H1 (cell line): ENCODE results near the gene RPSA. TPM values are rescaled to one million over a fixed set of nuclear protein-coding genes. Genes with fewer than 3 reads are reported as not detected.

Experiments used
- CTCF ChIA-PET: fragments of 300-600 bp; sonication (Branson Sonifier 250); formaldehyde crosslinking; loops from one replicate; lab custom pipeline; 2021; ENCODE audit not compliant: partially characterized antibody; lab: Charles Lee
- POLR2A ChIA-PET: fragments of 300-600 bp; sonication (Branson Sonifier 250); formaldehyde crosslinking; loops from one replicate; lab custom pipeline; 2021; ENCODE audit warnings: inconsistent platforms; ENCODE audit not compliant: partially characterized antibody; lab: Charles Lee
- DNase-seq, 2 experiments: peaks; one replicate each; pipeline versions ENCODE4 v3.0.0 to v3.0.0-alpha.2; 2010 to 2022; ENCODE audit warnings: low spot score in 2 of 2, low read depth in 1 of 2, mixed read lengths in 1 of 2
- FAIRE-seq: peaks from 2 replicates; lab custom pipeline; 2011; peaks lifted over from hg19 to GRCh38; lab: Jason Lieb, UNC
- H2AFZ ChIP-seq: 2 replicates; pipeline ENCODE4 v1.8.1; 2012; ENCODE audit warnings: low read length, inconsistent platforms
- H2AK5ac ChIP-seq: 2 replicates; pipeline ENCODE4 v1.6.1; 2013; ENCODE audit warnings: low read depth, low read length
- H2BK120ac ChIP-seq: replicated peaks from 2 replicates; pipeline ENCODE3; 2013; ENCODE audit warnings: low read depth, low read length, inconsistent platforms
- H2BK12ac ChIP-seq: 2 replicates; pipeline ENCODE4 v1.6.1; 2013; ENCODE audit warnings: low read depth, low read length
- H2BK15ac ChIP-seq: 2 replicates; pipeline ENCODE4 v1.6.1; 2013; ENCODE audit warnings: low read length
- H2BK20ac ChIP-seq: 2 replicates; pipeline ENCODE4 v1.6.1; 2013; ENCODE audit warnings: low read length
- H2BK5ac ChIP-seq: 2 replicates; pipeline ENCODE4 v1.6.1; 2013; ENCODE audit warnings: low read depth, low read length
- H3K14ac ChIP-seq: 2 replicates; pipeline ENCODE4 v1.6.1; 2013; ENCODE audit warnings: inconsistent platforms; ENCODE audit not compliant: insufficient read length
- H3K18ac ChIP-seq: 2 replicates; pipeline ENCODE4 v1.6.1; 2013; ENCODE audit warnings: low read length; ENCODE audit errors: extremely low read depth
- H3K23ac ChIP-seq: 2 replicates; pipeline ENCODE4 v1.6.1; 2013; ENCODE audit warnings: inconsistent platforms; ENCODE audit not compliant: insufficient read length
- H3K23me2 ChIP-seq: 2 replicates; pipeline ENCODE4 v1.6.1; 2013; ENCODE audit warnings: low read depth, low read length
- H3K27ac ChIP-seq: 2 replicates; pipeline ENCODE4 v1.6.1; 2011; ENCODE audit warnings: low read depth, low read length, inconsistent platforms
- H3K27me3 ChIP-seq, 4 experiments: replicated peaks in 1 of 4; 1 replicate in 1 of 4; 2 replicates in 3 of 4; pipeline versions ENCODE4 v1.6.1 to v1.8.1; 2011 to 2013; ENCODE audit warnings: low read length in 3 of 4, mild to moderate bottlenecking in 3 of 4, inconsistent platforms in 2 of 4, mixed read lengths in 2 of 4, moderate library complexity in 1 of 4; ENCODE audit not compliant: control insufficient read depth in 3 of 4, insufficient read depth in 3 of 4; ENCODE audit errors: extremely low read depth in 1 of 4
- H3K36me3 ChIP-seq, 4 experiments: 2 replicates each; pipeline versions ENCODE4 v1.6.1 to v1.8.1; 2011 to 2013; ENCODE audit warnings: mild to moderate bottlenecking in 4 of 4, low read length in 3 of 4, moderate library complexity in 2 of 4, control low read depth in 1 of 4, inconsistent platforms in 1 of 4; ENCODE audit not compliant: insufficient read depth in 4 of 4, control insufficient read depth in 2 of 4
- H3K4ac ChIP-seq: replicated peaks from 2 replicates; pipeline ENCODE3; 2013; ENCODE audit warnings: low read length, low read depth, mixed read lengths, inconsistent platforms; ENCODE audit not compliant: insufficient read length
- H3K4me1 ChIP-seq, 4 experiments: replicated peaks in 1 of 4; 1 replicate in 1 of 4; 2 replicates in 3 of 4; pipeline versions ENCODE4 v1.6.1 to v1.8.1; 2011 to 2013; ENCODE audit warnings: low read length in 3 of 4, inconsistent platforms in 2 of 4, mixed read lengths in 1 of 4; ENCODE audit not compliant: insufficient read depth in 4 of 4, control insufficient read depth in 3 of 4
- H3K4me2 ChIP-seq, 2 experiments: 2 replicates each; pipeline versions ENCODE4 v1.6.1 to v1.8.1; 2011 to 2013; ENCODE audit warnings: low read depth in 2 of 2, low read length in 2 of 2, control low read depth in 1 of 2, inconsistent platforms in 1 of 2, mild to moderate bottlenecking in 1 of 2; ENCODE audit not compliant: insufficient read depth in 1 of 2
- H3K4me3 ChIP-seq, 4 experiments: fragments of 200-600, 300-600 bp in 1 of 4; sonication (generic), shearing (Covaris generic), sonication (Bioruptor Twin) in 1 of 4; 2 replicates each; pipeline versions ENCODE4 v1.5.1 to v1.8.1; 2011 to 2016; ENCODE audit warnings: low read length in 4 of 4, low read depth in 3 of 4, control low read depth in 2 of 4, inconsistent platforms in 2 of 4, mild to moderate bottlenecking in 2 of 4, mixed read lengths in 1 of 4, moderate library complexity in 1 of 4; ENCODE audit not compliant: insufficient read depth in 2 of 4; ENCODE audit errors: extremely low read depth in 1 of 4
- H3K56ac ChIP-seq: replicated peaks from 2 replicates; pipeline ENCODE3; 2013; ENCODE audit warnings: low read depth, mild to moderate bottlenecking, mixed read lengths, low read length, inconsistent platforms; ENCODE audit not compliant: insufficient read length
- H3K79me1 ChIP-seq: 2 replicates; pipeline ENCODE4 v1.6.1; 2013; ENCODE audit warnings: low read depth, low read length, control low read depth
- H3K79me2 ChIP-seq, 2 experiments: 2 replicates each; pipeline versions ENCODE4 v1.6.1 to v1.8.1; 2012 to 2013; ENCODE audit warnings: low read length in 2 of 2, mild to moderate bottlenecking in 2 of 2, inconsistent platforms in 1 of 2; ENCODE audit not compliant: insufficient read depth in 2 of 2, control insufficient read depth in 1 of 2
- H3K9ac ChIP-seq, 4 experiments: replicated peaks in 1 of 4; 1 replicate in 1 of 4; 2 replicates in 3 of 4; pipeline versions ENCODE4 v1.6.1 to v1.8.1; 2011 to 2013; ENCODE audit warnings: low read depth in 3 of 4, low read length in 3 of 4, control low read depth in 2 of 4, mild to moderate bottlenecking in 2 of 4, moderate library complexity in 2 of 4, inconsistent platforms in 1 of 4; ENCODE audit errors: extremely low read depth in 1 of 4
- H3K9me3 ChIP-seq, 2 experiments: 2 replicates each; pipeline versions ENCODE4 v1.6.1 to v1.8.1; 2012 to 2013; ENCODE audit warnings: mild to moderate bottlenecking in 2 of 2, moderate library complexity in 2 of 2, control low read depth in 1 of 2, inconsistent platforms in 1 of 2, low read depth in 1 of 2, low read length in 1 of 2, mixed read lengths in 1 of 2; ENCODE audit not compliant: insufficient read depth in 2 of 2
- H4K20me1 ChIP-seq, 2 experiments: replicated peaks in 1 of 2; 2 replicates each; pipeline versions ENCODE3 to v1.8.1; 2011 to 2013; ENCODE audit warnings: inconsistent platforms in 2 of 2, low read length in 2 of 2, mild to moderate bottlenecking in 1 of 2; ENCODE audit not compliant: insufficient read depth in 2 of 2, control insufficient read depth in 1 of 2
- H4K5ac ChIP-seq: 2 replicates; pipeline ENCODE4 v1.6.1; 2013; ENCODE audit warnings: low read length, low read depth, mixed read lengths, inconsistent platforms; ENCODE audit not compliant: insufficient read length
- H4K8ac ChIP-seq: 2 replicates; pipeline ENCODE4 v1.8.0; 2013; ENCODE audit warnings: mild to moderate bottlenecking, moderate library complexity, low read length, inconsistent platforms; ENCODE audit not compliant: insufficient read depth; ENCODE audit errors: extremely low read depth
- H4K91ac ChIP-seq: replicated peaks from 2 replicates; pipeline ENCODE3; 2013; ENCODE audit warnings: low read length, mixed read lengths, inconsistent platforms; ENCODE audit not compliant: insufficient read length
- ATF3 ChIP-seq: IDR thresholded peaks from 2 replicates; pipeline ENCODE4 v1.6.1; 2011; ENCODE audit warnings: low read depth, mild to moderate bottlenecking, low read length; ENCODE audit not compliant: insufficient read depth
- EGR1 ChIP-seq: IDR thresholded peaks from 2 replicates; pipeline ENCODE4 v1.6.1; 2011; ENCODE audit warnings: low read depth, low read length, borderline replicate concordance
- GTF2F1 ChIP-seq: IDR thresholded peaks from 2 replicates; pipeline ENCODE4 v1.6.1; 2012; ENCODE audit warnings: low read depth, low read length, improper control_type of control experiment, borderline replicate concordance
- HDAC2 ChIP-seq, 2 experiments: fragments of 300-600 bp in 1 of 2; sonication (generic) in 1 of 2; IDR thresholded peaks; 2 replicates each; pipeline ENCODE4 v1.6.1; 2011 to 2012; ENCODE audit warnings: low read depth in 2 of 2, low read length in 2 of 2, mild to moderate bottlenecking in 2 of 2, moderate library complexity in 2 of 2, borderline replicate concordance in 1 of 2, inconsistent platforms in 1 of 2
- JUND ChIP-seq: IDR thresholded peaks from 2 replicates; pipeline ENCODE4 v1.6.1; 2011; ENCODE audit warnings: mild to moderate bottlenecking, improper control_type of control experiment, low read length
- NRF1 ChIP-seq: IDR thresholded peaks from 2 replicates; pipeline ENCODE4 v1.6.1; 2011; ENCODE audit warnings: mild to moderate bottlenecking, low read depth, low read length, improper control_type of control experiment
- SP1 ChIP-seq: IDR thresholded peaks from 2 replicates; pipeline ENCODE4 v1.6.1; 2011; ENCODE audit warnings: low read depth, low read length
- USF2 ChIP-seq: IDR thresholded peaks from 2 replicates; pipeline ENCODE4 v1.6.1; 2011; ENCODE audit warnings: low read length, improper control_type of control experiment
- WGBS, 2 experiments: shearing (Covaris generic) in 1 of 2; methylation state at CpG; one replicate each; pipeline versions ENCODE4 v1.1.6 to v1.1.7; 2013 to 2015; ENCODE audit warnings: low lambda C conversion rate in 2 of 2, mixed read lengths in 2 of 2, inconsistent platforms in 1 of 2, low coverage in 1 of 2, missing lambda C conversion rate in 1 of 2; ENCODE audit not compliant: insufficient replicate concordance in 2 of 2, insufficient coverage in 1 of 2, insufficient read length in 1 of 2; ENCODE audit errors: extremely low coverage in 1 of 2, missing lambda C conversion rate in 1 of 2; 5-methylcytosine and 5-hydroxymethylcytosine counted together
- polyA plus RNA-seq, 7 experiments: library from polyadenylated mRNA; depleted of rRNA in 3 of 7; stranded (reverse) in 5 of 7; unstranded in 2 of 7; fragments of >200 nt in 5 of 7; fragments of 200-250 nt in 2 of 7; gene quantifications; 1 replicate in 5 of 7; 2 replicates in 1 of 7; 4 replicates in 1 of 7; pipeline versions ENCODE4 v1.2.1 to v1.2.3, GENCODE V29; 2011 to 2013; ENCODE audit warnings: missing spikeins in 2 of 7, mixed read lengths in 2 of 7
- total RNA-seq: library from RNA; stranded (reverse); fragmentation: NEBNext Ultra II Directional; extraction: Animal tissue kit (Norgen Biotek cat#: 25700); gene quantifications from 2 replicates; pipeline ENCODE4 v1.2.1, GENCODE V29; 2021

RPSA gene
- total and polyA plus RNA-seq, 2 of the 8 experiments (the other 6 are each of a cell fraction or from before 2014, with no cell fraction given): 2,661 to 7,468 TPM

DNA sequence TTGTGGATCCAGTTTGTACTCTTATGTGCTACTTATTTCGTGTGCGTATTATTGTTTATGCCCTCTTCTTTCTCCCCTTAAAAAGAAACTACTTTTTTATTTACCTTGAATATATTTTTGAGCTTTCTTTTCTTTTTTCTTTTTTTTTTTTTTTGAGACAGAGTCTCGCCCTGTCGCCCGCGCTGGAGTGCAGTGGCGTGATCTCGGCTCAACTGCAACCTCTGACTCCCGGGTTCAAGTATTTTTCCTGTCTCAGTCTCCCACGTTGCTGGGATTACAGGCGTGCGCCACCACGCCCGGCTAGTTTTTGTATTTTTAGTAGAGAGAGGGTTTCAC lies 21.9 kb upstream of the RPSA start:
- peak overlapping the region; percentile 52 to 85 (median 63) for H3K4me3 ChIP-seq
- H3K27ac ChIP-seq: no peak overlapping the region
- no peak overlapping the region for H2BK120ac ChIP-seq
- no peaks in the 10 kb centered on the region for H3K9me3 ChIP-seq
- no peaks in the 10 kb centered on the region; the same call in 1 of the 2 replicates for H3K23me2 ChIP-seq
- no peaks in the 10 kb centered on the region for H3K27me3 ChIP-seq
- H2BK15ac ChIP-seq: no peak overlapping the region
- H3K14ac ChIP-seq: no peak overlapping the region
- H3K4me1 ChIP-seq: peaks cover 3 to 6% (median 5%) of the 10 kb centered on the region in 4 experiments; a peak in 6 of 7 replicates
- peaks cover 22% of the 10 kb centered on the region for H3K79me1 ChIP-seq
- H2AK5ac ChIP-seq: no peak overlapping the region
- TF ChIP-seq ATF3 (no peak), NRF1 (no peak), EGR1 (no peak), SP1 (no peak), GTF2F1 (no peak), HDAC2 (IDR thresholded peaks at IDR 0.05; ENCODE audit: borderline replicate concordance in 1 of 2, low read depth in 2 of 2, low read length in 2 of 2) (no peak), USF2 (no peak), JUND (no peak)
- H3K23ac ChIP-seq: no peak overlapping the region
- H4K20me1 ChIP-seq: peaks cover 7 to 21% of the 10 kb centered on the region in 2 experiments
- no peak overlapping the region for H3K18ac ChIP-seq
- no peak overlapping the region for H4K5ac ChIP-seq
- H4K8ac ChIP-seq: no peak overlapping the region
- no peak overlapping the region for H3K56ac ChIP-seq
- H2BK5ac ChIP-seq: no peak overlapping the region
- WGBS, 2 experiments: 57% methylated on average over 7 of the region's 14 CpGs; no CpG with 5 or more reads in 1 of the 2 experiments
- peaks cover 30 to 58% of the 10 kb centered on the region in 2 experiments for H3K79me2 ChIP-seq
- peak overlapping the region; percentile 68 to 72 for H3K4me2 ChIP-seq
- no peak overlapping the region for H3K4ac ChIP-seq
- peak overlapping the region; percentile 36 to 63 (median 42); a peak in 4 of 7 replicates for H3K9ac ChIP-seq
- DNase-seq (no peak), FAIRE-seq (no peak)
- H3K36me3 ChIP-seq: peaks cover 3 to 8% (median 5%) of the 10 kb centered on the region in 4 experiments; a peak in 6 of 8 replicates
- CTCF ChIA-PET: interaction anchor here (0.9 to 2.0 kb wide), 3 partner anchors 15 to 23 kb away, joined by 3 to 8 read pairs (median 3); no protein-coding TSS in a partner anchor
- no peak overlapping the region for H4K91ac ChIP-seq
- no peak overlapping the region for H2AFZ ChIP-seq
- H2BK12ac ChIP-seq: no peak overlapping the region
- no peak overlapping the region for H2BK20ac ChIP-seq
- POLR2A ChIA-PET: interaction anchor here (0.7 to 33.7 kb wide), 4 partner anchors 12 to 200 kb away, joined by 3 to 771 read pairs (median 8); partner anchors contain the start of gene RPSA
